HL-60/S4 (cell line): ENCODE measurements around the gene TGFBR2.

ENCODE experiments used
- in situ Hi-C: fragments of 300-500 bp; cut with MboI; formaldehyde crosslinking; loops from 2 replicates; pipeline ENCODE4 v1.14.3; 2022; ENCODE audit warnings: low sequenced_read_pairs

TGFBR2 gene

DNA sequence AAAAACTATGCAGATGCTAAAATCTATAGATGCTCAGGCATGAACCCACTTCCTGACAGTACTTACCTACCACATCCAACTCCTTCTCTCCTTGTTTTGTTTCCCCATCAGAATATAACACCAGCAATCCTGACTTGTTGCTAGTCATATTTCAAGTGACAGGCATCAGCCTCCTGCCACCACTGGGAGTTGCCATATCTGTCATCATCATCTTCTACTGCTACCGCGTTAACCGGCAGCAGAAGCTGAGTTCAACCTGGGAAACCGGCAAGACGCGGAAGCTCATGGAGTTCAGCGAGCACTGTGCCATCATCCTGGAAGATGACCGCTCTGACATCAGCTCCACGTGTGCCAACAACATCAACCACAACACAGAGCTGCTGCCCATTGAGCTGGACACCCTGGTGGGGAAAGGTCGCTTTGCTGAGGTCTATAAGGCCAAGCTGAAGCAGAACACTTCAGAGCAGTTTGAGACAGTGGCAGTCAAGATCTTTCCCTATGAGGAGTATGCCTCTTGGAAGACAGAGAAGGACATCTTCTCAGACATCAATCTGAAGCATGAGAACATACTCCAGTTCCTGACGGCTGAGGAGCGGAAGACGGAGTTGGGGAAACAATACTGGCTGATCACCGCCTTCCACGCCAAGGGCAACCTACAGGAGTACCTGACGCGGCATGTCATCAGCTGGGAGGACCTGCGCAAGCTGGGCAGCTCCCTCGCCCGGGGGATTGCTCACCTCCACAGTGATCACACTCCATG is 65.3 kb downstream of the TGFBR2 start:
- in situ Hi-C loops, result no loop called here

DNA sequence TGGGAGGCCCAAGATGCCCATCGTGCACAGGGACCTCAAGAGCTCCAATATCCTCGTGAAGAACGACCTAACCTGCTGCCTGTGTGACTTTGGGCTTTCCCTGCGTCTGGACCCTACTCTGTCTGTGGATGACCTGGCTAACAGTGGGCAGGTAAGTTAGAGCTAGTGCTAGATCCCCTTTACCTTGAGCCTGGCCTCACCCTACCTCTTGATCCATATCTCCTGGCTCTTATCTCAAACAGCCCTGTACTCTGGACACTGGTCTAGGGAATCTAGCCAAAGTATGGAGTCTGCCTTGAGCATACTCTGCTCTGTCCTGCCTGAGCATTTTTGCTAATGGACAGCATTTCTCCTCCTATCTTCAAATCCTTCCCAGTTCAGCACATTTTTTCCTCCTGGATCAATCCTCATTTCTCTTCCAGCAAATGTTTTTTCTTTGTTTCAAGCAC is 65.9 kb downstream of the TGFBR2 start:
- in situ Hi-C loops, result no loop called here

DNA sequence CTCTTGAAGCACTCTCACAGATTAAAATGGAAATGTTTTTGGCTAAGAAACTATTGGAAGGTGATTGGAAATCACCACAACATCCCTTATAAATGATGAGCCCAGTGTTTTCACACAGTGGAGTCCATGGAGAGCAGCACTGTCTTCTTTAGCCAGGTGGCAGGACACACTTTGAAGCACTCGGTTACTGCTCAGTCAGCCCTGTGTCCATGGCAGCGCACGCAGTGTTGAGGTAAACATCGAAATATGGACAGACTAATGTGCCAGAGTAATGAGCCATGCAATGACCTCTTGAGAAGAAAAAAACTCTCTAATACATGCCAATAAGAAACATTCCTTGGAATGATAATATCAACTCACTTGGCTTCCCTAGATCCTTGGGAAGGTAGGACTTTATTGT is 66.6 kb downstream of the TGFBR2 start:
- in situ Hi-C loops, result no loop called here

DNA sequence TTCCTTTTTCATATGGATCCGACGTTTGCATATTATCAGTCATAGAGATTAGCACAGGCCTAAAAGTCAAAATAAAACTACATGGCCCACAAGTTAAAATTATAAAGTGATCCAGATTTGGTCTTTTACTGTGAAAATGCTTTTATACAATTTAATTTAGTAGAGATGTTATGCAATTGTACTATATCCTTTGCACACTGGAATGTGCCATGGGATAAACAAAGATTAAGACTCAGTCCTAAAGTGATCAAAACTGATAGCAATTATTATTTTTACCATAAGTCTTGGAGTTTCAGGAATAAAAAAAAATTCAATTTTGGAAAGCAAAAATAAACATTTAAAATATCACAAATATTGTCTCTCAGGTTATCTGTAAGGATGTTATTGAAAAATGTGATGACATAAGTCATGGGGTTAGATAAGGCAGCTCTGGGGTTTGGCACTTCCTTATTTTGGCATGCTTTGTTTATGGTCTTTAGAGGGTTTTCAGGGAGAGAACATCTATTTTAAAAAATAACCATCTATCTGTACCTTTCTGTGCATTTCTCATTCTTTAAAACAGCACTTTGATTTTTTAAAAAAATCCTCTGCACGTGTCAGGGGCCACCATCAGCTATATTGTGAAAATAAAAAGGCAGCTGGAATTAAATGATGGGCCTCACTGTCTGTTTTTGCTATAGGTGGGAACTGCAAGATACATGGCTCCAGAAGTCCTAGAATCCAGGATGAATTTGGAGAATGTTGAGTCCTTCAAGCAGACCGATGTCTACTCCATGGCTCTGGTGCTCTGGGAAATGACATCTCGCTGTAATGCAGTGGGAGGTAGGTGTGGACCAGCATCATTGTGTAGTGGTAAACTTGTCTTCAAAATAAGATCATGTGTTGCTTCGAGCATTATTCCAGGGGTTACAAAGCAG is 67.3 kb downstream of the TGFBR2 start:
- in situ Hi-C loops, result no loop called here

DNA sequence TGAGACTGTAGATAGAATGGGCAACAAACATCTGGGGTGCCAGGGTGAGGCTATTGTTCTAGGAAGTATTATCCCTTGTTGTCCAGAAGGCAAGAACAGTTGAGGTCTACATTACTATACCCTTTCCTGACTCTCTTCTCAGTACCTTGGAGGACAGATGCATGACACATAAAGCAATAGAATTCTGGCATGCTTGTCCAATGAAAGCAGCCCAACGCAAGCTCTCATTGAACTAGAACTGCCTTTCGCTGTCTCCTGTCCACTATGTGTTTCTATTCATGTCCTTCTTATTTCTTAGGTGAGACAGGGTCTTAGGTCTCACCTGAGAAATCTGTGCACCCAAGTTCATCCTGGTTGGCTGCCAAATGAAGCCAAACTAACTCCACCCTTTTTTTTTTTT is 68.6 kb downstream of the TGFBR2 start:
- in situ Hi-C loops, result no loop called here

DNA sequence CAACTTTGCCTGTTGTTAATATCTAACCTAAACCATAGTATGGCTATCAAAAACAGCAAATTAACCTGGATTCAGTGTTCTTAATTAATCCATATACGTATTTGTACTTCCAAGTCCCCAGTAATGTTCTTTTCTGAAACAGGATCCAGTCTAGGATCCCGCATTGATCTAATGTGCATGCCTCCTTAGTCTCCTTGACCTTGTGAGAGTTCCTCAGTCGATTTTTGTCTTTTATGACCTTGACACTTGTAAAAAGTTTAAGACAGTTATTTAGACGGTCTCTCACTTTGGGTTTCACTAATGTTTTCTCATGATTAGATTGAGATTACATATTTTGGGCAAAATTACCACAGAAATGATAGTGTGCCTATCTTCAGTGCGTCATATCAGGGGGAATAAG is 69.4 kb downstream of the TGFBR2 start:
- in situ Hi-C loops, result no loop called here

DNA sequence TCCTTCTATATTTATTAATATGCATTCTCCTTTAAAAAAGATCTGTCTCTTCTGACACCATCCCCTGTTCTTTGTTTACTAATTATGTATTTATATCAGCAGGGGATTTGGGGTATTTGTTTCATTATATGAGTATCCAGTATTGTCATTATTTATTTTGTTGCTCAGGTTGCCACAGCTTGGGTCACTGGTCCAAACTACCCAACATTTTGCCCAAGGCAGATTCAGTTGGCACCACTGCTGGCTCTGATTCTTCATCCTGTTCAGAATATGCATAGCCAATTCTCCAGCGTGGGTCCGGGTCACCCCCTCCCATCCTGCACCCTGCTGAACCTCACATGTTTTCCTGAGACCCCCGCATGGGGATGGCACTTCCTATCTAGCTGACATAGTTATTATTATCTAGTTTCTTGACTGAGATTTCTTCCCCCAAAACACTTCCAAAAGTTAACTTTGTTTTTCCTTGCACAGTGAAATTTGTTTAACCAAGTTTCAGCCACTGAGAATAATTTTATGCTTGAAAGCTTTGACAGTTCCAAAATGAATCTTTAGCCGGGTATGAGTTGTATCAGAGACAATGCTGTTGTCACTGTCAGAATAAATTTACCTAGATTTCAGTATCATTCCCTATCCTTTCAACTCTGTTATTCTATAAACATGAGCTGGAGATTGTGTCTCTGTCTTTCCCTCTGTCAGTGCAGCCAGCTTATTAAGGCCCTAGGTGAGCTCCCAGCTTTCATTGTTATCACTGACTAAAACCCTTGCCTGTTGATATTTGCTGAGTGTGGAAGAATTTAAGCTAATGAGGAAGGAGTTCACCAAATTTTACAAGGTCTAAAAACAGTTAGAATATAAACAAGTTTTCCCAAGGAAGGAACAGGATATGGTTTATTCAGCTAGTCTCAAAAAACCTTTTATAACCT is 70.3 kb downstream of the TGFBR2 start:
- in situ Hi-C loops, result no loop called here

DNA sequence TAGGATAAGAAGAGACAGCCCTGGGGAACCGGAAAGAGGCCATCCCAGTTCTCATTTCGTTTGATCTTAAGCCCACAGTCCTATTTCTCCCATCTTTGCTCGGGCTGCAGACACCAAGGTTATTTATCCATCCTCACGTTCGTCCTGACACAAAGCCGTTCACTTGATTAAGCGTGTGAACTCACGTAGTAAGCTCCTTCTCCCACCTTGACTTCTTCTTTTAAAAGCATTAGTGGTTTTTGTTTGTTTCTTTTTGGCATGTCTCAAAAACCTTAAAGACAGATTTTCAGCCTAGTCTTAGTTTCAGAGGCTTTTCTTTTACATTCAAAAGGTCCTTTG is 70.9 kb downstream of the TGFBR2 start:
- in situ Hi-C loops, result no loop called here

DNA sequence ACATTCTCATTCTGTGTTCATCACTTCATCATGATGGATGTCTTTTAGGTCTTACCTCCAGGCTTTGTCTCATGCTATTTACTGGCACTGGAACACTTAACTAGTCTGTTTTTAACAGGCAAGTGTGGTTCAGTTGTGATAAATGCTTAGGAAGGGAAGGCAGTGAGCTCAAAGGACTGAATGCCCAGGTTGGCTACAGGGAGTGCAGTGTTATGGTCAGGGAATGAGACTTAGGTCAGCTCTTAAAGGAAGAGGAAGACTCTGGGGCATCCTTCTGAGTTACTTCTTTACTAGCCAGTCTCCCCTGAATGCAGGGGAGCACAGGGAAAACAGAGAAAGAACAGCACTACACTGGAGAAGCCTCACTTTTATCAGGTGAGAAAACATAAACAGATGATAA is 72.6 kb downstream of the TGFBR2 start:
- in situ Hi-C loops, result no loop called here

DNA sequence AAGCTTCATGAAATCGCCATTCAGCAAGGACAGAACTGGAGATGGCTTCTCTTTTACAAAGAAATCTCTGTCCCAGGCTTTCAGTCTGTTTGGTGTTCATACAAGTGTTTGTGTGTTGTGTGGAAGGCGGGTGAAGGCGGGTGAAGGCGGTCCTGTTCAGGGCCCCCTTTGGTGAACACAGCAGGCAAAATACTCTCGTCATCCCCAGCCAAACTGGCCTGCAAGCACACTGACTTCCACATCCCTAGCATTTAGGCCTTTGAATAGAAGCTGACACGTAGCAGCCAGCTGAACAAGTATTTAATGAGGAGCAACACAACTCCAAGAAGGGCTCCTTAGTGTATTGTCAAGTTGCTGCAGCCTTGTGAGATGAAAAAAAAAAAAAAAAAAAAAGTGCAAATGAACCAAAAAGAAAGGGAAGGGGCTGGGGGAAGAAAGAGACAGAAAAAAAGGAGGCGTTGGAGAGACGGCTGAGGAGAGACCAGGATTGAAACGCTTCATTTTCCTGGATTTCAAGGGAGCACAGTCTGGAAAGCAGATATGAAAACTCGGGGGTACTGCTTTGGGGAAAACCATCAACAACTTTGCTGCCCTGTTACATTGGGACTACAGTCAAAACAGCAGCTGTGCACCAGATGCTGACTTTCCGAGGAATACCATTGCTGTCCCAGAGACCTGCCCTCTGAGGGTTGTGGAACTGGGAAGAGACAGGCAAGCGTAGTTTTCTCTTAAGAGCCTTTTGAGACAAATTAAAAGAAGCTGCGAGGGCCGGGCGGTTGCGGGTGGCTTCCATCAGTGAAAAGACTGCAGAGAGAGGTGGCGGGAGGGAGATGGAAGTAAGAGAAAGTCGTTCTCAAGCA is 74.6 kb downstream of the TGFBR2 start:
- in situ Hi-C loops, result no loop called here

DNA sequence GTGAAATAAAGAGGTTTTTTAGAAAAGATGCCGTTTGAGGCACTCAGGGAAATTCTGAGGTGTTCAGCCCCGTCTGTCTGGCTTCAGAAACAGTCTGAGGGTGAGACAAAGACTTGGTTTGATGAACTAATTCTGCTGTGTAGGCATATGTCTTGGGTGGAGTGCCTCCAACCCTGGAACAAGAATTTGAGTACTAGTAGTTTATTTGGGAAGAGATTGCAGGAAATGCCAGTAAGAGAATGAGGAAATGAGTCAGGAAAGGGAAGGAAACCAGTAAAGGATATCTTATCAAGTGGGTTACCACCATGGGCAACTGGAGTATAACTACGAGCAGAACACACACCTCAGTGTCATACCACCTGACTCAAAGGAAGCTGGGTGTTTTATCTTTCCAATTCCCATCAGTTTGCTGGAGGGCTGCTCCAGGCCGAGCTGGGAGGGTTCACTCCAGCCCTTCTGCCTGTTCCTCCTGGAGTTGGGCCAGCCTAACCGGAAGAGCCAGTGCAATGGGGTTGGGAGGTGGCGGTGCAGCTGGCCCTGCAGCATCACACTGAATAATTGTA is 75.3 kb downstream of the TGFBR2 start:
- in situ Hi-C loops, result no loop called here

DNA sequence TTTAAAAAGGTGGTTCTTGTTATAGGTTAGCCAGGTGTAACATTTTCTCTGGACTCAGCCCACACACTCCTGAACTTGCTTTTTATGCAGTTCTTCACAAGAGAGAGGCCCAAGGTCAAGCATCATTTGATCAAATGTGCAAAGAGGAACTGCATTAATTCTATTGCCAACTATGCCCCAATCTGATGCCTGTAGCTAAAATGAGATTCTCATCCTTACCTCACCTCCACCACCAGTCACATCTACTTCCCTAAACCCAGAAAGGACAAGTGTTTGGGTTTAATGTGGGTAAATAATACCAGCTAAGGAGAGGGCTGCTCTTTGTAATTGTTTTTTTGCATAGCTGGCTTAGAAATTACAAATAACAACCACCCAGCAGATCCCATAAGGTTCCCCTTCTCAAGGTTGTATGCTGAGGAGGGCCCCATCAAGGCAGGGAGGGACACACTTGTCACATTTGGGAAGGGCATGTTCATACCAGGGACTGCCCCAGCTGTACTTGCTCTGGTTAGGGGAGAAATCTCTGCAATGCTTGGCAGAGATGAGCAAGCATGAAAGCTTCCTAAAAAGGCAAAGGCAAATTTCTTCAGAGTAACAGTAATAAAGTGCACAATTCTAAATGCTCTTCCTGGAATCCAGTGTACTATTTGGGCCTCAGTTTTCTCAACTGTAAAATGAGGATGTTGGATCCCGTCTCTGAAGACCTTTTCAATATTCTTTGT is 76.2 kb downstream of the TGFBR2 start:
- in situ Hi-C loops, result no loop called here

DNA sequence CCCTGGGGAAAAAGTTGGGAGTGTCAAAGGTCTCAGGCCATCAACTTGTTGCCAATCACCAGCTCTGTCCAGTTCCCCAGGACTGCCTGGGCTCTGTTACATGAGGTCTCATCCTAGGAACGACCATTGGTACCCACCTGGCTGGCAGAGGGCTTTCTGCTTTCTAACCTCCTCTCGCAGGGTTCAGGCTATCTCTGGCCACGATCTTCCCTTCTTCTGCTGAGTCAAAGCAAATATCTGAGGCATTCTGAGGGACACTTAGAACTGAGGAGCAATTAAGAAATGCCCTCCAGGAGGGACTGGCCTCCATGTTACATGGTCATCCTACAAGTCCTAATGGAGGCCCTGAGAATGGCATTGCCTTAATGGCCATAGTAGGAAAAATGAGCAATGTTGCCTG is 77.4 kb downstream of the TGFBR2 start:
- in situ Hi-C loops, result no loop called here

DNA sequence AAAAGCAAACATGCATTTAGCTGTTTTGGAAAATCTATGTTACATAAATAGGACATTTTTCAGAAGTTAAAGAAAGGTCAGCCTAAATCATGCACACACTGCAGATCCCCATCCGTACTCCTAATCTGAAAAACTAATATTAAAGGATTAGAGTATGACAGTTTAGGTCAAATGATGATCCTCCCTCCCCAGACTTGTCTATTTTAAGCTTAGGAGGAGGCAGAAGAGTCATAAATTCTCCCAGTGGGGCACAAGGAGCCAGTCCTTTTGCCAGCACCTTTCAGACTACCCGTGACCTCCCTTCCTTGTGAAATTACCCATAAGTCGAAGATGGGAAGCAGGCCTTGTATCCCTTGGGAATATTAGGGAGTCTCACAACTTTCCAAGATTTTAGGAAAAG is 78.0 kb downstream of the TGFBR2 start:
- in situ Hi-C loops, result no loop called here

DNA sequence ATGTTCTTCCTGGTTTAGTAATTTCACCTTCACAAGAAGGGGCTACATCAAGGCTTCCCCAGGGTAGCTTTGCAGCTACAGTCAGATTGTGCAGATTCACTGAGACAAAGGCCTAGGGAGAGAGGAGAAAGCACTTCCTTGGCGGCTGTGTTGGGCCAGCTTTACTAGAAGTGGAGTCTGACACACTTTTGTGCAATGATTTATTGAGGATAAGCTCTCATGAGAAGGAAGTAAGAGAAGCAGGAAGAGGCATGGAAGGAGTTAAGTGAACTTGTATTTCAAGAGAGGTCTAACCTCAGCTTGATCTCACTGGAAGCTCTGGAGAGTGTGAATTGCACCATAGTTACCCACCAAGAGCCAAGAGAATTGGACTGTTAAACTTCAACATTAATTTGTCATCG is 78.9 kb downstream of the TGFBR2 start:
- in situ Hi-C loops, result no loop called here

DNA sequence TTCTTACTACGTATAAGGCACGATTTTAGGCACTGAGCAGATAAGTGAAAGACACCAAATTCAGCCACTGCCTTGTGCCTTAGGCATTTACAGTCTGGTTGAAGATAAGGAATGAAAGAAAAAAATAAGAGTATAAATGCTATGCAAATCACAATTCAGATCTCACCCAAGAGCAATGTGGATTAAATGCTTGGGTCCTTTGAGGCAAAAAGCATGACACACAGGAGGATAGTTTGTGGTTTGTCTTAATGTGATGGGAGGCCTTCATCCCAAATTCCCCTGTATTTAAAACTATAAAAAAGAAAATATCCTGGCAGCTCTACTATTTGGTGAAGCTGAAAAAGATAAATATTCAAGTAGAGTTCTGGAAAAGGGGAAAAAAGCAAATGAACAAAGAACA is 79.8 kb downstream of the TGFBR2 start:
- in situ Hi-C loops, result no loop called here

DNA sequence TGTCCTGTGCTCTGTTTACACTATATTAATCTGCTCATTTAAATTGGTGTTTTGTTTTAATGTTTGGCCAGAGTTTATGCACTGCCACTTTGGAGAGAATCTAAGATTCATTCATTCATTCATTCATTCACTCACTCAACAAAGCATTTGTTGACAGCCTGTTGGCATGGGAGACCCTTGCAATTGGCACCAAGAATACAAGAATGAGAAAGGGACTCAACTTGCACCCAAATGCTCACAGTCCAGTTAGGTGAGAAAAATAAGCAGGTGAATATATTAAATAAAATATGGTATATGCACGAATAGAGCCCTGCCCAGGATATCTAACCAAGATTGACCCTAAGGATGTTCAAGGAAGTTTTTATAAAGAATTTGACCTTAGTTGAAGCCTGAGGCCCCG is 80.4 kb downstream of the TGFBR2 start:
- in situ Hi-C loops, result no loop called here

DNA sequence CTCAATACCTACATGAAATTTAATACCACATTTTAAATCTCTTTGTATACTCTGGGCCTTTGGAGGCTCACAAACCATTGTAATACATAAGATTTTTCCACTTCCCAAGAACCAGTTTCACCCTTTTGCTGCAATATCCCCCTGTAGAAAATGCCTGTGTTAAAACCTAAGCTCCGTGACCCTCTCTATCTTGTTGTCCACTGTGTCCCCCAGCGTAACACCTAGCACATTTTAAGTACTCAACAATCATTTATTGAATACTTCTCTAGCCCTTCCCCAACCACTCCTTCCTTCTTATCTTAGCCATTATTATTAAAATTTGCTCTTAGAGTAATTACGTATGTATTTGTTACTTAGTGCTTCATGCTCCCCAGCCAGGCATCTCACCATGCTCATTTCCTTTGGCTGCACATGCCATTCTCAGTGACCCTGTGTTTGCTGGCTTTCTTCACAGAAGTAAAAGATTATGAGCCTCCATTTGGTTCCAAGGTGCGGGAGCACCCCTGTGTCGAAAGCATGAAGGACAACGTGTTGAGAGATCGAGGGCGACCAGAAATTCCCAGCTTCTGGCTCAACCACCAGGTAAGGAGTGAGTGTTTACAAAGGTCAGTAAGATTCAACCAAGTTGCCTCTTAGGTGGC is 81.6 kb downstream of the TGFBR2 start:
- in situ Hi-C loops, result no loop called here
